NCI-H1092 (cell line): ENCODE results near the gene PPP4R3B.
A peak's percentile ranks its signal among the peaks of the same experiment; 100 is the strongest.

ENCODE experiments used
- DNase-seq: peaks from one replicate; lab custom pipeline; 2025; lab: John Stamatoyannopoulos, UW

The PPP4R3B gene

GRCh38 chr2:55511508-55512124 is 105.8 kb downstream of the PPP4R3B start:
- peak; percentile 3 for DNase-seq

GRCh38 chr2:55502590-55503141 is 114.8 kb downstream of the PPP4R3B start:
- no peak for DNase-seq

GRCh38 chr2:55500025-55500424 is 117.4 kb downstream of the PPP4R3B start:
- DNase-seq = no peak

GRCh38 chr2:55498582-55498981 is 118.8 kb downstream of the PPP4R3B start:
- DNase-seq = no peak
